GM12801 (cell line): ENCODE data around the gene PSMB7.

Experiments used
- CTCF ChIP-seq: IDR thresholded peaks from one replicate; pipeline ENCODE4 v1.5.1; 2011; ENCODE audit warnings: control low read depth; ENCODE audit not compliant: insufficient read length; ENCODE audit errors: extremely low read depth

The PSMB7 gene

GRCh38 chr9:124312290-124313265 is 102.7 kb downstream of the PSMB7 start:
- TF ChIP-seq CTCF = no peak

- TF ChIP-seq CTCF = no peak
These were observed 104.0 kb downstream of the PSMB7 start for GRCh38 chr9:124311283-124311682.

GRCh38 chr9:124309667-124310084 is 105.6 kb downstream of the PSMB7 start:
- TF ChIP-seq CTCF = no peak

GRCh38 chr9:124308606-124309491 is 106.4 kb downstream of the PSMB7 start:
- no peak for TF ChIP-seq CTCF

GRCh38 chr9:124307379-124308030 is 107.7 kb downstream of the PSMB7 start:
- no peak for TF ChIP-seq CTCF

GRCh38 chr9:124306098-124306735 is 109.0 kb downstream of the PSMB7 start:
- TF ChIP-seq CTCF = no peak
